Immature natural killer cell (primary cell): ENCODE data around the gene TMTC2. TPM values are rescaled to one million over a fixed set of nuclear protein-coding genes. Genes with fewer than 3 reads are reported as not detected.
"Not testable (repeated sequence)": the region's sequence is repeated elsewhere in the genome, so short reads cannot be mapped to it uniquely, and the experiment has no call there.

Source experiments
- DNase-seq, 3 donors: peaks; one replicate each; pipeline ENCODE4 v3.0.0; 2022; ENCODE audit warnings: mixed read lengths in 1 of 3
- H3K27ac Mint-ChIP-seq, 6 donors: one replicate each; pipeline ENCODE4 v1.8.0; 2020; ENCODE audit warnings: mixed read lengths in 6 of 6, mild to moderate bottlenecking in 5 of 6, inconsistent platforms in 4 of 6, moderate library complexity in 3 of 6
- H3K27me3 Mint-ChIP-seq, 3 donors: one replicate each; pipeline ENCODE4 v1.8.0; 2020 to 2021; ENCODE audit warnings: low read depth in 3 of 3, mild to moderate bottlenecking in 3 of 3, mixed read lengths in 3 of 3, moderate library complexity in 3 of 3, inconsistent platforms in 1 of 3
- H3K36me3 Mint-ChIP-seq, 3 donors: one replicate each; pipeline ENCODE4 v1.8.0; 2020; ENCODE audit warnings: mixed read lengths in 3 of 3, inconsistent platforms in 2 of 3, mild to moderate bottlenecking in 2 of 3
- H3K4me1 Mint-ChIP-seq, 2 donors: one replicate each; pipeline ENCODE4 v1.8.0; 2020; ENCODE audit warnings: inconsistent platforms in 2 of 2, mild to moderate bottlenecking in 2 of 2, mixed read lengths in 2 of 2, moderate library complexity in 1 of 2
- H3K4me3 Mint-ChIP-seq, 5 donors: one replicate each; pipeline ENCODE4 v1.8.0; 2020; ENCODE audit warnings: mild to moderate bottlenecking in 5 of 5, mixed read lengths in 5 of 5, inconsistent platforms in 3 of 5, moderate library complexity in 3 of 5
- H3K9me3 Mint-ChIP-seq, 6 donors: one replicate each; pipeline ENCODE4 v1.8.0; 2020; ENCODE audit warnings: mild to moderate bottlenecking in 6 of 6, mixed read lengths in 6 of 6, inconsistent platforms in 4 of 6, moderate library complexity in 3 of 6
- polyA plus RNA-seq, 3 donors: library from polyadenylated mRNA; unstranded; fragments of 300-500 nt; fragmentation: Illumina TruSeq; gene quantifications; one replicate each; pipeline ENCODE4 v1.2.3, GENCODE V29; 2021

TMTC2 gene
- polyA plus RNA-seq, 3 donors from 2014 or later = not detected

- not testable (repeated sequence) for H3K4me1 Mint-ChIP-seq, DNase-seq, H3K27ac Mint-ChIP-seq, H3K36me3 Mint-ChIP-seq, H3K27me3 Mint-ChIP-seq, H3K4me3 Mint-ChIP-seq
- H3K9me3 Mint-ChIP-seq = peaks cover 2 to 62% (median 26%) of the 10 kb centered on the region in 6 donors
These were observed 431.2 kb downstream of the TMTC2 start for GRCh38 chr12:83117926-83118325.

DNA sequence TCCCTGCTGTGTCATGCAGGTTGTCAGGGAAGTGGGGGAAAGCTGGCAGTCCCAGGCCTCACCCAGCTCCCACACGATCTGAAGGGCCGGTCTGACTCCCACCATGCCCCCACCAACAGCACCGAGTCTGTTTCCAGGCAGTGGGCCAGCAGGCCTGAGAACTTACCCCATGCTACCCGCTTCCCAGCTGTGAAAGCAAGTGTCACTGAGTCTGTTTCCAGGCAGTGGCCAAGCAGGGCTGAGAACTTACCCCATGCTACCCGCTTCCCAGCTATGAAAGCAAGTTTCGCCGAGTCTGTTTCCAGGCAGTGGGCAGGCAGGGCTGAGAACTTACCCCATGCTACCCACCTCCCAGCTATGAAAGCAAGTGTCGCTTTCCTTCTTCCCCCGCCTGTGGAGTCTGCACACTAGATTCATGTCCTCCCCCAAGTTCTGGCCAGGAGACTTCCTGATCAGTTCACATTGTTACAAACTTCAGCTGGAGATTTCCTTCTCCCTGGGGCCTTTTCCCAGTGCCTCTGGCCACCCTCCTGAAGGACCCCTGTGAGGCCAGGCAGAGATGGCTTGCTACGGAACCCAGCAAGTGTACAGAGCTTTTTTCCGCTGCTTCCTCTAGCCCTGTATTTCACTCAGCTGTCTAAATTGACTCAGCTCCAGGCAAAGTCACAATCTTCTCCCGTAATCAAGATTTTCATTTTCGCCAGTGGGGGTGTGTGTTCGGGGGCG is 435.4 kb downstream of the TMTC2 start:
- no peaks in the 10 kb centered on the region for H3K36me3 Mint-ChIP-seq
- H3K27ac Mint-ChIP-seq = no peak overlapping the region
- peaks cover 3 to 64% (median 31%) of the 10 kb centered on the region in 6 donors for H3K9me3 Mint-ChIP-seq
- no peak overlapping the region for H3K4me3 Mint-ChIP-seq
- no peak for DNase-seq
- H3K27me3 Mint-ChIP-seq = peaks cover 1 to 2% (median 2%) of the 10 kb centered on the region in 3 donors
- H3K4me1 Mint-ChIP-seq = no peaks in the 10 kb centered on the region

DNA sequence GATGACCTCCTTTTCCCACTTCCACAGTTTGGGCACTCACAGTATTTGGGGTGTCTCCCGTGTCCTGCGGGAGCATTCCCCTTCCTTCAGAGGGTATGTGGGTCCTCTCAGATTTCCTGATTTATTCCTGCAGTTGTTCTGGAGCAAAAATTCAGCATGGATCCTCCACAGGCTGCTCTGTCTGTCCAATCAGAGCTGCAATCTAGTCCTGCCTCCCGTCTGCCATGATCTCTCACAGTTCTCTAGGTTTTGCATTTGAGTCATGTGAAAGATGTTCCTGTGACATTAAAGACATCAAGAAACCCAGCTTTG is 435.9 kb downstream of the TMTC2 start:
- peaks cover 1 to 2% (median 2%) of the 10 kb centered on the region in 3 donors for H3K27me3 Mint-ChIP-seq
- H3K4me1 Mint-ChIP-seq = no peaks in the 10 kb centered on the region
- H3K36me3 Mint-ChIP-seq = no peaks in the 10 kb centered on the region
- H3K9me3 Mint-ChIP-seq = peaks cover 3 to 64% (median 31%) of the 10 kb centered on the region in 6 donors
- no peak overlapping the region for H3K27ac Mint-ChIP-seq
- no peak overlapping the region for H3K4me3 Mint-ChIP-seq
- no peak for DNase-seq

DNA sequence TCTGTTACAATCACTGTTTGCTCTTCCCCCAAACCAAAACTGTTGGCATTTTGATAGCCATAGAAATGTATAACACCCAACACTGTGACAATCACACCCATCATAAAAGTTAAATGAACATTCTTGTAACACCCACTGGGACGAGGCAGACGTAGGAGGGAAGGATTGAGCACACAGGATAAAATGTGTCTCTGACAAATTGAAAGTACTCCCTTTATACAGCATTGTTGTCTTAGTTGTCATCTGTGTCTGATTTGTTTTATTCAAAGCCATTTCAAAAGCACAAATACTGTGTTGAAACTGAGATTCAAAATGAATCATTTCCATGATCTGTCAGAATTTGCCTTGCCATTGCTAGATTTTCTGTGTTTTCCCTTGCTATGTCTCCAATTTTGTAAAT is 436.3 kb downstream of the TMTC2 start:
- no peaks in the 10 kb centered on the region for H3K4me1 Mint-ChIP-seq
- H3K9me3 Mint-ChIP-seq = peaks cover 2 to 62% (median 31%) of the 10 kb centered on the region in 6 donors
- peaks cover 1 to 2% (median 2%) of the 10 kb centered on the region in 3 donors for H3K27me3 Mint-ChIP-seq
- H3K27ac Mint-ChIP-seq = no peak overlapping the region
- no peak for DNase-seq
- H3K4me3 Mint-ChIP-seq = no peak overlapping the region
- H3K36me3 Mint-ChIP-seq = no peaks in the 10 kb centered on the region

GRCh38 chr12:83128540-83128939 is 441.8 kb downstream of the TMTC2 start:
- DNase-seq = no peak
- Mint-ChIP-seq H3K27ac (no peak overlapping the region), H3K27me3 (no peaks in the 10 kb centered on the region), H3K4me3 (no peak overlapping the region), H3K36me3 (peaks cover 0 to 4% (median 0%) of the 10 kb centered on the region in 3 donors), H3K9me3 (peaks cover 3 to 14% (median 8%) of the 10 kb centered on the region in 6 donors), H3K4me1 (no peaks in the 10 kb centered on the region)

- Mint-ChIP-seq H3K27ac (no peak overlapping the region), H3K4me3 (no peak overlapping the region), H3K36me3 (peaks cover 0 to 4% (median 0%) of the 10 kb centered on the region in 3 donors), H3K4me1 (no peaks in the 10 kb centered on the region), H3K27me3 (no peaks in the 10 kb centered on the region), H3K9me3 (peaks cover 0 to 4% (median 1%) of the 10 kb centered on the region in 6 donors)
- DNase-seq = no peak
These were observed 443.5 kb downstream of the TMTC2 start for GRCh38 chr12:83130178-83130577.

GRCh38 chr12:83132360-83132759 is 445.7 kb downstream of the TMTC2 start:
- no peaks in the 10 kb centered on the region for H3K4me1 Mint-ChIP-seq

DNA sequence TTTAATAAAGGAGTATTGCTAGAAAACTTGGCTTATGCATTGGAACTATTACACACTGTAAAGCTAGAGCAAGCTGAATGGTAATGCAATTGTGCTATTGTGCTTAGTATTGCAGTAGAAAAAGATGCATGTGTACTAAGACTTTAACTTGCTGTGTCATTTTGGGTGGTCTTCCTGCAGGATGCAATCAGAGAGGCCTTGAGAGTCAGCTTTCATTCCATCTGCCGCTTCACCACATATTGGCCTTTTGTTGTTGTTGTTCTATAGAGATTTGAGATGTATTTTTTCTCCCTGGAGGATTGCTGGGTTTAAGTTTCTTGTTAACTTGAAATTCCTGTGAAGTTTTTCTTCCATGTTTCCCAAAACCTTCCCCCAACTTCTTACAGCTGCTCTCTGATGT is 449.7 kb downstream of the TMTC2 start:
- no peak for DNase-seq
- Mint-ChIP-seq H3K27ac (no peak overlapping the region), H3K36me3 (peaks cover 0 to 4% (median 0%) of the 10 kb centered on the region in 3 donors), H3K4me1 (no peaks in the 10 kb centered on the region), H3K9me3 (peaks cover 0 to 16% (median 9%) of the 10 kb centered on the region in 6 donors), H3K27me3 (no peaks in the 10 kb centered on the region), H3K4me3 (no peak overlapping the region)

More at GRCh38 chr12:83132360-83132759, 445.7 kb downstream of the TMTC2 start:
- Mint-ChIP-seq H3K9me3 (peaks cover 0 to 6% (median under 1%) of the 10 kb centered on the region in 6 donors), H3K27me3 (no peaks in the 10 kb centered on the region), H3K4me3 (no peak overlapping the region), H3K27ac (no peak overlapping the region), H3K36me3 (peaks cover 0 to 4% (median 0%) of the 10 kb centered on the region in 3 donors)
- no peak for DNase-seq

DNA sequence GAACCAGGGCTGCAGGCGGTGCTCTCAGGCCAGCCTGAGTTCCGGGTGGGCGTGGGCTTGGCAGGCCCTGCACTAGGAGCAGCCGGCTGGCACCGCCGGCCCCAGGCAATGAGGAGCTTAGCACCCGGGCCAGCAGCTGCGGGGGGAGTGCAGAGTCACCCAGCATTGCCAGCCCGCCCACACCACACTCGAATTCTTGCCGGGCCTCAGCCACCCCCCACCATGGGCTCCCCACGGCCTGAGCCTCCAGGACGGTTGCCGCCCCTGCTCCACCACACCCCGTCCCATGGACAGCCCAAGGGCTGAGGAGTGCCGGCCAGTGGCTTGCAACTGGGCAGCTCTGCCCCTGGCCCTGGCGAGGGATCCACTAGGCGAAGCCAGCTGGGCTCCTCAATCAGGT is 453.4 kb downstream of the TMTC2 start:
- no peak for DNase-seq
- peaks cover 0 to 4% (median 0%) of the 10 kb centered on the region in 3 donors for H3K36me3 Mint-ChIP-seq
- H3K27ac Mint-ChIP-seq = no peak overlapping the region
- H3K4me1 Mint-ChIP-seq = no peaks in the 10 kb centered on the region
- peaks cover 3 to 28% (median 15%) of the 10 kb centered on the region in 6 donors for H3K9me3 Mint-ChIP-seq
- H3K4me3 Mint-ChIP-seq = no peak overlapping the region
- H3K27me3 Mint-ChIP-seq = no peaks in the 10 kb centered on the region

GRCh38 chr12:83141460-83141994 is 454.8 kb downstream of the TMTC2 start:
- no peaks in the 10 kb centered on the region for H3K27me3 Mint-ChIP-seq
- no peak for DNase-seq
- H3K4me1 Mint-ChIP-seq = no peaks in the 10 kb centered on the region
- H3K9me3 Mint-ChIP-seq = peaks cover 3 to 28% (median 15%) of the 10 kb centered on the region in 6 donors
- no peak overlapping the region for H3K4me3 Mint-ChIP-seq
- no peak overlapping the region for H3K27ac Mint-ChIP-seq
- H3K36me3 Mint-ChIP-seq = peaks cover 0 to 4% (median 0%) of the 10 kb centered on the region in 3 donors

DNA sequence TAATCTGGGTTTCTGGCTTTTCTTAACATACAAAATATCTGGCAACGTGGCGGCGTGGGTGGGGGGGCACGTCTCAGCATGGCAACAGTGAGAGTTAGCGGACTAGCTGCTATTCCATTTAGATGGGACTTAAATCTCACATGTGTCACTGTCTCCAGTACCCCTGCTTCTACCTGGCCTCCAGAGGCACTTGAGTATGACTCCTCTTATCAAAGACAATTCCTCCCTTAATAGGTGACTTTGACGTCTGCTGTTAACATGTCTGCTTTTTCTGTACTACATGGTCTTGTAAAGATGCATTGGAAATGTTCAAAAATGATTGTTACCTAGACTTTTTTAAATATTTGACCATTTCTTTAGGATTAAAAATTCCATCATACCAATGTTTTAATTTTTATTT is 456.2 kb downstream of the TMTC2 start:
- no peak for DNase-seq
- Mint-ChIP-seq H3K27me3 (no peaks in the 10 kb centered on the region), H3K27ac (no peak overlapping the region), H3K36me3 (peaks cover 0 to 4% (median 0%) of the 10 kb centered on the region in 3 donors), H3K9me3 (peaks cover 3 to 28% (median 13%) of the 10 kb centered on the region in 6 donors), H3K4me3 (no peak overlapping the region), H3K4me1 (no peaks in the 10 kb centered on the region)

GRCh38 chr12:83143950-83144349 is 457.2 kb downstream of the TMTC2 start:
- no peaks in the 10 kb centered on the region for H3K4me1 Mint-ChIP-seq
- no peaks in the 10 kb centered on the region for H3K27me3 Mint-ChIP-seq
- H3K9me3 Mint-ChIP-seq = peaks cover 5 to 25% (median 15%) of the 10 kb centered on the region in 6 donors
- peaks cover 0 to 4% (median 0%) of the 10 kb centered on the region in 3 donors for H3K36me3 Mint-ChIP-seq
- H3K27ac Mint-ChIP-seq = no peak overlapping the region
- no peak for DNase-seq
- H3K4me3 Mint-ChIP-seq = no peak overlapping the region

DNA sequence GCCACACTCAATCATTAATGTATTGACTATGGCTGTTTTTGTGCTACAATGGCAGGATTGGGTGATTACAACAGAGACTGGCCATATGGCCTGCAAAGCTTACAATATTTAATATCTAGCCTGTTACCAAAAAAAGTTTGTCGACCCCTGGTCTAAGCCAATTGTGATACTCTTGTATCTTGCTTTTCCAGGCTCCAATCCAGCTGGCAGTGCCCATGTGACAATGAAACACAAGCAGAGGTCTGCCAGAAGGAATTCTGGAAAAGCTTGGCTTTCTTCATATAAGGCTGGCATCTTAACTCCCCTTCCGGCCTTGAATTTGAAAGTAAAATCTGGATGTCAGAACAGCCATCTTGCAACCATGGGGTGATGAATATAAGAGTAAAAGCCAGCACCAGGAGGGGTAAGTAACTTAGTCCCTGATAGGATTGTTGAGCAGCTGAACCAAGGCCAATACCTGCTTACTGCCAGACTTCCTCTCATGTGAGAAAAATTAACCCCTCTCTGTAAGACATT is 458.7 kb downstream of the TMTC2 start:
- peaks cover 5 to 21% (median 14%) of the 10 kb centered on the region in 6 donors for H3K9me3 Mint-ChIP-seq
- H3K27me3 Mint-ChIP-seq = no peaks in the 10 kb centered on the region
- no peak overlapping the region for H3K27ac Mint-ChIP-seq

GRCh38 chr12:83147341-83147740 is 460.6 kb downstream of the TMTC2 start:
- H3K4me3 Mint-ChIP-seq = no peak overlapping the region
- DNase-seq = no peak
- H3K9me3 Mint-ChIP-seq = peaks cover 4 to 15% (median 5%) of the 10 kb centered on the region in 6 donors
- no peaks in the 10 kb centered on the region for H3K4me1 Mint-ChIP-seq
- no peak overlapping the region for H3K27ac Mint-ChIP-seq
- peaks cover 0 to 2% (median 0%) of the 10 kb centered on the region in 3 donors for H3K27me3 Mint-ChIP-seq
- H3K36me3 Mint-ChIP-seq = no peaks in the 10 kb centered on the region

More for the DNA sequence above, 458.7 kb downstream of the TMTC2 start:
- H3K4me1 Mint-ChIP-seq = no peaks in the 10 kb centered on the region
- H3K4me3 Mint-ChIP-seq = no peak overlapping the region
- H3K36me3 Mint-ChIP-seq = peaks cover 0 to 4% (median 0%) of the 10 kb centered on the region in 3 donors
- DNase-seq = no peak
